Erythroblast (primary cell): Measurements from ENCODE around the gene ESPL1.

ENCODE experiments used
- DNase-seq, 2 experiments: peaks; one replicate each; lab custom pipeline; 2025; lab: John Stamatoyannopoulos, UW
- GATA1 ChIP-seq: IDR thresholded peaks from 2 replicates; pipeline ENCODE4 v1.6.1; 2011; ENCODE audit warnings: low read depth, mild to moderate bottlenecking, control low read depth, low read length, moderate library complexity
- POLR2A ChIP-seq: IDR thresholded peaks from 2 replicates; pipeline ENCODE4 v1.6.1; 2011; ENCODE audit warnings: mild to moderate bottlenecking, low read length

Gene ESPL1

GRCh38 chr12:53258541-53259539 is 9.3 kb upstream of the ESPL1 start:
- TF ChIP-seq GATA1 (no peak), POLR2A (no peak)
- no peak for DNase-seq

- no peak for TF ChIP-seq POLR2A
- no peak for TF ChIP-seq GATA1
- no peak for DNase-seq
These were observed 8.2 kb upstream of the ESPL1 start for GRCh38 chr12:53259891-53260290.

- no peak for DNase-seq
- TF ChIP-seq POLR2A, result no peak
- no peak for TF ChIP-seq GATA1
These were observed 2.3 kb upstream of the ESPL1 start for GRCh38 chr12:53265783-53266182.

DNA sequence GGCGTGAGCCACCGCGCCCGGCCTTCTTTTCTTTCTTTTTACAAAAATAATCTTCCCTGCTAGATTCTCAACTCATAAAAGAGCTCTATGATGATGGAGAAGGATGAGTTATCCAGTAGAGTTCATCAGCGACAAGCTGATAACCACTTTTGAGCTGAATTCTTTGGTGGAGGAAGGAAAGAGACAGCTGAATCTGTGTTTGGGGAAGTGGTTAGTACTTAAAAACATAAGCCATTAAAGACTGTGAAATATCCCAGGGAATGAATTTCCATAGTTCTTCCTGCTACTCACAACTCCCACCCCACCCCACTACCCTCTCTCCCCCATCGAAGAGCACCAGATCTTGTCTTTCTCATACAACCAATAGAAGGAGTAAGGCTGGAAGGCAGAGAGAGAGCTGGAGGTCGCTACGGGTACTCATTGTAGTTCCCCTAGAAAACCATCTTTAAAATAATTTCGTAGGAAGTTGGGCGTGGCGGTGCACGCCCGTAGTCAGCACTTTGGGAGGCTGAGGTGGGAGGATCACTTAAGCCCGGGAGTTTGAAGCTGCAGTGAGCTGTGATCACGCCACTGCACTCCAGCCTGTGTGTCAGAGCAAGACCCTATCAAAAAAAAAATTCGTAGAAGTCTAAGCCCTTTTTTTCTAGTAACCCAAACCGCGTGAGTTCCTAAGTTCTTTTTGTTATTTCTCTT is 647 bp upstream of the ESPL1 start:
- DNase-seq, result peak in 1 of 2 experiments; percentile 78
- TF ChIP-seq POLR2A (no peak), GATA1 (no peak)

DNA sequence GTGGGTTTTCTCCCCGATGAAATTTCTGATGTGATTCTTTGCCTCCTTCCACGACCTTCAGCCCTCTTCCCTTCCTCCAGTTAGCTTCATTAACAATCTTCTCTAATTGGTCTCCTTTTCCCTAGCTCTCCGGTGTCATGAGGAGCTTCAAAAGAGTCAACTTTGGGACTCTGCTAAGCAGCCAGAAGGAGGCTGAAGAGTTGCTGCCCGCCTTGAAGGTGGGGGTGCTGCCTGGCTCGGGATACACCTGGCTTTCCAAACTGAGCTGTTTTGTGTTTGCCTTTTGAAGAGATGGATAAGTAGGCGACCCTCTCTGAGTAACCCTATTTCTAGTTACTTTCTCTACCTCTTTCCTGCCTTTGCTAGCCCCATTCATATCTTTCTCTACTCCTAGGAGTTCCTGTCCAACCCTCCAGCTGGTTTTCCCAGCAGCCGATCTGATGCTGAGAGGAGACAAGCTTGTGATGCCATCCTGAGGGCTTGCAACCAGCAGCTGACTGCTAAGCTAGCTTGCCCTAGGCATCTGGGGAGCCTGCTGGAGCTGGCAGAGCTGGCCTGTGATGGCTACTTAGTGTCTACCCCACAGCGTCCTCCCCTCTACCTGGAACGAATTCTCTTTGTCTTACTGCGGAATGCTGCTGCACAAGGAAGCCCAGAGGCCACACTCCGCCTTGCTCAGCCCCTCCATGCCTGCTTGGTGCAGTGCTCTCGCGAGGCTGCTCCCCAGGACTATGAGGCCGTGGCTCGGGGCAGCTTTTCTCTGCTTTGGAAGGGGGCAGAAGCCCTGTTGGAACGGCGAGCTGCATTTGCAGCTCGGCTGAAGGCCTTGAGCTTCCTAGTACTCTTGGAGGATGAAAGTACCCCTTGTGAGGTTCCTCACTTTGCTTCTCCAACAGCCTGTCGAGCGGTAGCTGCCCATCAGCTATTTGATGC is 797 bp downstream of the ESPL1 start:
- DNase-seq, result peak; percentile 43 to 59
- TF ChIP-seq POLR2A (no peak), GATA1 (no peak)

DNA sequence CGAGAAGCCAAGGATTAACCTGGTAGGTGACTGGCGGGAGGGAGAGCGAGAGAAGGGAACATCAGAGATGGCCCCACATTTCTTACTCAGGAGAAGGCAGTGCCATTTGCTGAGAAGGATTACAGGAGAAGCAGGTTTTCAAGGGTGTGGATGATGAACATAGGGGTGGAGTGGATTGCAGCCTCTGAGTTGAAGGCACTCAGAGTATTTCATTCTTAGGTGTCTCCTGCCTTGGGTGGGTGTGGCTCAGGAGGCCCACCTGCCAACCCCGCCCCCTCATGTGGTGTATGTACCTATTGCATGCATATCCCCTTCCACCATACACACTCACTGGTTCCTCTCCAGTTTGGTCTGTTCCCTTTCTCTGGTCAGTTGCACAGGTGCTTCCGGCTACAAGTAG is 6.3 kb downstream of the ESPL1 start:
- TF ChIP-seq GATA1, result no peak
- no peak for TF ChIP-seq POLR2A
- no peak for DNase-seq

- TF ChIP-seq GATA1 (no peak), POLR2A (no peak)
- DNase-seq, result no peak
These were observed 8.4 kb downstream of the ESPL1 start for GRCh38 chr12:53276511-53276910.

- TF ChIP-seq POLR2A (no peak), GATA1 (no peak)
- no peak for DNase-seq
These were observed 9.9 kb downstream of the ESPL1 start for GRCh38 chr12:53277981-53278380.

- DNase-seq, result no peak
- no peak for TF ChIP-seq GATA1
- no peak for TF ChIP-seq POLR2A
These were observed 11.3 kb downstream of the ESPL1 start for GRCh38 chr12:53279283-53279869.

GRCh38 chr12:53279888-53280498 is 11.9 kb downstream of the ESPL1 start:
- no peak for DNase-seq

GRCh38 chr12:53286448-53286847 is 18.3 kb downstream of the ESPL1 start:
- peak; percentile 7 for TF ChIP-seq POLR2A
- TF ChIP-seq GATA1, result no peak
- no peak for DNase-seq

More at GRCh38 chr12:53279888-53280498, 11.9 kb downstream of the ESPL1 start:
- TF ChIP-seq GATA1 (no peak), POLR2A (no peak)

GRCh38 chr12:53287741-53288216 is 19.7 kb downstream of the ESPL1 start:
- no peak for TF ChIP-seq GATA1
- peak; percentile 8 for TF ChIP-seq POLR2A
- peak; percentile 67 to 83 for DNase-seq
